GM21390 (cell line): ENCODE measurements around the gene PDE4D.
"Not testable (repeated sequence)": the region's sequence is repeated elsewhere in the genome, so short reads cannot be mapped to it uniquely, and the experiment has no call there.

Experiments used
- ATAC-seq: cut with Tn5 transposase; IDR thresholded peaks from one replicate; pipeline ENCODE4 v1.9.1; 2021; ENCODE audit not compliant: unreplicated experiment

The PDE4D gene

DNA sequence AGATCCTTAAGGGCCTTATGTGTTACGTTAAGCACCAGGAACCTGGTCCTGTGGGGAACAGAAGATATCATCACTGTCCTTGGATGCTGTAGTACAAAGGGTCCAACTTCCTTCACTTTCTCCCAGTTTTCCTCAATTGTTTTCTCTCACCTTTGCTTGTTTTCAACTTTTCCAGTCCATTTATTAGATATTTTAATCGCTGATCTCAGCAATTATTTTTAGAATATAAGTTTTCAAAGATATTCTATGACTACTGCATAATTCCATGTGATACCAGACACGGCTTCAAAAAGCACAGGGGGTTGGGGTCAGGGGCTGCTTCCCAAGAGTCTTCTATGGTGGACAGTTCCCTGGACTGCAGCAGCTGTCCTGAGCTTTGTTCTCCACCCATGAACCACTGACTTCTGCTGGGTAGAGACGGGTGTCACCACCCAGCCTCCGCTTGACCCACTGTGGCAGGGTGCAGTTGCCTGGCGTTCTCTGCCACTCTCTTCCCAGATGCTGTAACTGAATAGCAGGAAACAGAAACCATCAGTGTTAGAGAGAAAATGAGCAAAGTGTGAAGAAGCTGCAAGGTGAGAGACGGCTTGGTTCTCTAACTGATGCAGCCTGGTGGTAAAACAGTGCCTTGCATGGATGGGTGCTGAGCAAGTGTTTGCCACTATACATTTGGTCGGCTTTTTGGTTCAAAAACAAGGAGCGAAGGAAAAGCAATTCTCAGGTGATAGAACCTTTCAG is 927.7 kb downstream of the PDE4D start:
- ATAC-seq, result no peak

DNA sequence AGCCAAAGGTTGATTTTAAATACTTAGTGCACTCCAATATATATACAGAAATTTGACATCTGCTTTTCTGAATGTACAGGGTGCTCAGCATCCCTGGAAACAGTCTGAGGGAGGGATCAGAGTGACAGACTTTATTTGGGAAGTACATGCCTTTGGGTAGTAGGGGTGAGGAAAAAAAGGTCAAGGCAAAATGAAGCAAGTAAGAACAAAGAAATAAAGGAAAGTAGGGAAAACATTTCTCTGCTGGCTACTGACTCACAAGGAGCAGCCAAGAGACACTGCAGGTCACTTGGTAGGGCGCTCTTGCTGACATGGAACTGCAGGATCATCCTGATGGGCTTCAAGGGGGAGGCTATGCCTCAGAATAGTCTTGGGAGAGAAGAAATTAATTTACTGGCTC is 929.7 kb downstream of the PDE4D start:
- ATAC-seq, result no peak

DNA sequence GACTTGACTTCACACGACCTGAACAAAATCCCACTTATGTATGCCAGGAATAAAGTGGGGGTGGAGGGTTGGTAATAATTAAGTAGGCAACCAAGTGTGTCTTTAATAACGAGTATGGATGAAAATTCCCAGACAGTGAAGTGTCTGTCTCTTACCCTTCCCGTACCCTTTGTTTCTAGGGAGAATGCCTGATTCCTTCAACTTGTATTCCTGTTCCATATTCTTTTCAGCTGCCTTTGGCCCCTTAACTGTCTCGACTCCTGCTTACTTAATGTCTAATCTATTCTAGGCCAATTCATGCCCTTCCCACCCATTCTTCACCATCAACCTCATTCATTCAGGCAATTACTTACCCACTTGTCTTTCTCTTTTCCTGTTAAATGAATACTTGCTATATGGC is 930.2 kb downstream of the PDE4D start:
- ATAC-seq, result no peak

DNA sequence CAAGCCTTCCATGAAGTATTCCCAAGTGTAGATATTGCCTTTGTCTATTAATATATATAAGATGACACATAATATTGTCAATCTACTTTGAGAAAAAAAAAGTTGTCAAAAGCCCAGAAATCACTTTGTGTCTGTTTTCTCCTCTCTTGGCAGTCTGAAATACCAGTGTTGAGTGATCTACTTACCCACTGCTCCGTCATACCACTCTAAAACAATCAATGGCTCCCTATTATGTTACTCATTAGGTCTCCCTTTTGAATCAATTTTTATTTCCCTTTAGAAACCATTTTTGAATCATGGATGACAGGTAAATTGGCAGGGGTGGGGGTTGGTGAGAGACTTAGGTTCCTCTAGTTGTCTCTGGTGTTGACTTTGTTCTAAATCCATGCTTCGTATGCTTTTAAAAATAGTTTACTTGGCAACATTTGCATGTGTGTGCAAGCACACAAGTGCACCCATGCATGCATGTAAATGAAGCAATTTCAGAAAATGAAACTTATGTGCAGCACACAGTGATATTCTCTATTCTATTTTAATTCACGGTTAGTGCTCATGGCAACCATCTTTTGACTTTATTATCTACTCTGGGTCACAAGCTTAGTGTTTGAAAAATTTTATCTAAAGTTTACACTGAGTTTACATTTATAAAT is 931.8 kb downstream of the PDE4D start:
- ATAC-seq, result peak; percentile 92

DNA sequence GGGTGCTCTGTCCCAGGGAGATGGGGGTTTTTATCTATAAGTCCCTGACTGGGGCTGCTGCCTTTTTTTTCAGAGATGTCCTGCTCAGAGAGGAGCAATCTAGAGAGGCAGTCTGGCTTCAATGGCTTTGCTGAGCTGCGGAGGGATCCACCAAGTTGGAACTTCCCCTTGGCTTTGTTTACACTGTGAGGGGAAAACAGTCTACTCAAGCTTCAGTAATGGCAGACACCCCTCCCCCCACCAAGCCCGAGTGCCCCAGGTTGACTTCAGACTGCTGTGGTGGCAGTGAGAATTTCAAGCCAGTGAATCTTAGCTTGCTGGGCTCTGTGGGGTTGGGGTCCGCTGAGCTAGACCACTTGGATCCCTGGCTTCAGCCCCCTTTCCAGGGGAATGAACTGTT is 934.8 kb downstream of the PDE4D start:
- no peak for ATAC-seq

DNA sequence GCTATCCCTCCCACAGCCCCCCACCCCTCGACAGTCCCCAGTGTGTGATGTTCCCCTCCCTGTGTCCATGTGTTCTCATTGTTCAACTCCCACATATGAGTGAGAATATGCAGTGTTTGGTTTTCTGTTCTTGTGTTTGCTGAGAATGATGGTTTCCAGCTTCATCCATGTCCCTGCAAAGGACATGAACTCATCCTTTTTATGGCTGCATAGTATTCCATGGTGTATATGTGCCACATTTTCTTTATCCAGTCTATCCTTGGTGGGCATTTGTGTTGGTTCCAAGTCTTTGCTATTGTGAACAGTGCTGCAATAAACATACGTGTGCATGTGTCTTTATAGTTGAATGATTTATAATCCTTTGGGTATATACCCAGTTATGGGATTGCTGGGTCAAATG is 940.3 kb downstream of the PDE4D start:
- not testable (repeated sequence) for ATAC-seq

DNA sequence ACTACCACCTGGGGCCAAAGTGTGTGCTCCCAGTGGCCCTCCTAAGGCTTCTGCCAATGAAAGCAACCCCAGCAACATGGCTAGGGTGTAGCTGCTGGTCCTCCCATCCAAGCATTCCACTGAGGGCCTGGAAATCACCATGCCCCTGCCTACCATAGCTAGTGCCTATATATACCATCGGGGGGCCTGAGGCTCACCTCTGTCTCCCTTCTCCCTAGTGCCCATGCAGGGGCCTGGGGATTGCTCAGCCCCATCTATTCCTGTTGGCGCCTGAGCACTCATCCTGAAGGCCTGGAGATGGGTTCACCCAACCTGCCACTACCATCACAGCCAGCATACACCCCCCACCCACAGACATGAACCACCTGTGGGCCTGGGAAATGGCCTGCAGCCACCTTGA is 943.3 kb downstream of the PDE4D start:
- no peak for ATAC-seq

DNA sequence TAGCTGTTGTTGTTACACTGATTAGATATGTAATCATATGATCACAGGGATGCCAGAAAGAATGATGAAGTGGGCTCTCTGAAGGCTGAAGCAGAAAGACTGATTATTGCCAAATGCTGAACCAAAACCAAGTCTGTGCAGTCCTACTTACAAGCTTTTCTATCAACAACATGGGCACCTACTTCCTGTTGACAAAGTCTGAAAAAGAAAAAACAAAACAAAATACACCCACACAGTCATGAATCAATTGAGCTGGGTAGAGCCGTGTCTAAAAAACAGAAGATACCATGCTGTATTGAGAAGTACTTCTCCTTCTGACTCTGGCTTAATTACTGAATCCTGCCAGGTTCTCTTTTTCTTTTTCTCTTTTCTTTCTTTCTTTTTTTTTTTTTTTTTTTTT is 947.3 kb downstream of the PDE4D start:
- ATAC-seq, result no peak

DNA sequence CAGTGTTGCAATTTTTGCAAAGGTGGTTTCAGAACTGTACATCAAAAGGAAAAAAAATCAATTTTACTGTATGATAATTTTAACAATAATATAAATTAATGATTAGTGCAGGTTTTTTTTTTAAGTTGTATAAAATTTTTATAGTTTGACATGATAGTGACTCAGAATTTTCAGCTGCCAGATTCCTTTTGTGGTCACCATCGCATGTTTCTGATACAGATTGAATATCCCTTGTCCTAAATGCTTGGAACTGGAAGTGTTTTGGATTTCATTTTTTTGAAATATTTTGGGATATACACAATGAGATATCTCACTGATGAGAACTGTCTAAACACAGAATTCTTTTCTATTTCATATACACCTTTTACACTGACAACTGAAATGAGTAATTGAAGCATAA is 949.3 kb downstream of the PDE4D start:
- ATAC-seq, result no peak

DNA sequence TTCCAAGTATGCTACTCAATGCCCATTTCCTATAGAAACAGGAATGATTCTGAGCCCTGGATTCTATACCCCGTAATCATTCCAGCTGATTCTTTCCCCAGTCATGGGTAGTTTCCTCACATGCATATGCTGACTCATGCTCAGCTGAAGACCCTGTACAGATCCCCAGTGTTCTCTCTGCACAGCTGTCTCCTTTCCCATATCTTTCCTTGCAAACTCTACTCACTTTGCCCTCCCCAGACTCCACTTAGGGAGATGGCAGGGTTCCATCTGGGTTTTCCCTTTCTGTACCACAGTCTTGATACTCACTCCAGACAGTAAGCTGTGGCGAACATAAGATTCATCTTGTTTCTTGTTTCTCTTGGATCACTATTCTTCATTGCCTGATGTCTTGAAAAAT is 953.1 kb downstream of the PDE4D start:
- ATAC-seq, result no peak

DNA sequence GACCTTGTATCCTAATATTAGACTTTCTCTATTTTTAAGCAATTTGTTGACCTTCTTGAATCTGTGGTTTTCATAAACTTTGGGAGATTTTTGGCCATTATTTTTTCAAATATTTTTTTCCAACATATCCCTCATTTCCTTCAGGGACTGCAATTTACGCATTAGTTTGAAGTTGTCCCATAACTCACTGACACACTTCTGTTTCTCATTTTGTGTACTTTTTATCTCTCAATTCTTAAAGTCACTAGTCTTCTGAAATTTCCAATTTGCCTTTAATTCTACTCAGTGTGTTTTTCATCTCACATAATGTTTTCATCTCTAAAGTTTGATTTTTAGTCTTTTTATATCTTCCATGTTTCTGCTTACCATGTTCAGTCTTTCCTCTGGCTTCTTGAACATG is 953.9 kb downstream of the PDE4D start:
- ATAC-seq, result no peak

DNA sequence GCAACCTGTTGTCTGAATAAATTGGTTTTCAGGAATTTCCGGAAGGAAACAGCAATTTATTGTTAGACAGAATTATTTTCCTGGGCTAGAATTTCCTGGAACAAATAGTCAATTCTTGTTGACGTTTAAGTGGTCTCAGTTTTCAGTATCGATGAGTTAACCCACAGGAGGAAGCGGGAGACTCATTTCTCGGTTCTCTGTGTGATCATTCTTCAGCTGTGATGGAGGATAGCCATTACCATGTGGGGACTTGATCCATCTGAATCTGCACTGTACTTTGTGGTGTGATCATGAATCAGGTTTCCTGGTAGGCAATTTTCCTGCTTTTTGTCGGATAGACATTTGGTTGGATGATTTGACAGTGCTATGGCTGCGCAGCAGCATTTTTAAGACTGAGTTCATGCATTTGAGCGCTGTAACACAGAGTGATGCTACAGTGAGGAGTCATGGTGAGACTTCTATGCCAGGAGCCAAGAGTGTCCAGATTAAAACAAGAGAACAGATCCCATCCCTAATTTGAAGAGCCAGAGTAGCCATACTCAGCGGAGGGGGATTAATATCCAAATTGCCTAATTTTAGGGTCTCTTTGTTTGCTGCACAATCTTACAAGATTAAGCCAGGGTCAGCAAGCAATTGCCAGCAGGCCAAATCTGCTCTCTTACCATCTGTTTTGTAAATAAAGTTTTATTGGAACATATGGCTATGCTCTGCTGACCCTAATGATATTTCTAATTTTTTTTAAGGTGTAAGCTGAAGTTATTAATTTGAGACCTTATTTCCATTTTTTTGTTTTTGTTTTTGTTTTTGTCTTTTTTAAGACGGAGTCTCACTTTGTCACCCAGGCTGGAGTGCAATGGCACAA is 954.7 kb downstream of the PDE4D start:
- ATAC-seq, result no peak

DNA sequence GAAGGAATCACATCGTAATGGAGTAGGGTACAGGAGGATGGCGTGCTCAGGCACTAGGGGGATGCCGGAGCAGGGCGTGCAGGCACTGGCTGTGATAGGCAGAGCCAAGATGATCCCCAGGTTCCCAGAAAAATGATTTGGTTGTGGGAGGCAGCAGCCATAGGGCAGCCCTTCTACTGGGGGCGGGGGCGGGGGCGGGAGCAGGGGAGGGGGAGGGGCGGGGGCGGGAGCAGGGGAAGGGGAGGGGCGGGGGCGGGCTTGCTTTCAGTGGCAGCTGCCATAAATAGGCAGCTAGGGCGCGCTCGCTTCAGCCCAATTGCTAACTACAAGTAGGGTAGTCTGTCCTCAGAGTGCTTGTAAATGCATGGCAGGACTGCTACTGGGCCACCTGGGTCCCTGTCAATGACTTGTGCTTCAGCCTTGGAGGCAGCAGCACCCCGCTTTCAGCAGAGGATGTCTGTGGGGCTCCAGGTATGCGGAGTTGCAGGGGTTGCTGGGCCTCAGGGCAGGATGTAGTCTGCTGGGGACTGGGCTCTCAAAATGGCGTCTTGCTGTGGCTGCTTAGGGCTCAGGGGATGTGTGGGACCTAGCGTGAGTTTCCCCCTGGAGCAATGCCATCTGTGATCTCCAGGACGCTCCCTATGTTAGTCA is 956.4 kb downstream of the PDE4D start:
- no peak for ATAC-seq

DNA sequence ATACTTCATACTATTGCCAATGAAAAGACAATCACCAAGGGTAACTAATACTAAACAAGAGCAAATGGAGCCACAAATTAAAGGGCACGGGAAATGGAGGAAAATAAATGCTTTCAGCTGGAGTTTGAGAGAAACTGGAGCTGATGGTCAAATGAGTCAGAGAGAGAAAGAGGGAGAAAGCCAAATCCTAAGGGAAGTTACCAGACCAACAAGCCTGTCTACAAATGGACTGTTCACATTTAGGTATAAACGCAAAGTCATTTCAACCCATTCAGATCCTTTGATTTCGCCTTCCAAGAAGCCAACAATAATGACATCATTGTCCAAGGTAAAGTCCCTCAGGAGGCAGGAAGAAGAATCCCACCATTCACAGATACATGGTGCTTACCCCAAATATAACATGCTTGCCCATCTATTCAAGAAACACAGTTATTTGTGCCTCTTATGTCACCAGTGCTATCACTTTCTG is 958.9 kb downstream of the PDE4D start:
- no peak for ATAC-seq

DNA sequence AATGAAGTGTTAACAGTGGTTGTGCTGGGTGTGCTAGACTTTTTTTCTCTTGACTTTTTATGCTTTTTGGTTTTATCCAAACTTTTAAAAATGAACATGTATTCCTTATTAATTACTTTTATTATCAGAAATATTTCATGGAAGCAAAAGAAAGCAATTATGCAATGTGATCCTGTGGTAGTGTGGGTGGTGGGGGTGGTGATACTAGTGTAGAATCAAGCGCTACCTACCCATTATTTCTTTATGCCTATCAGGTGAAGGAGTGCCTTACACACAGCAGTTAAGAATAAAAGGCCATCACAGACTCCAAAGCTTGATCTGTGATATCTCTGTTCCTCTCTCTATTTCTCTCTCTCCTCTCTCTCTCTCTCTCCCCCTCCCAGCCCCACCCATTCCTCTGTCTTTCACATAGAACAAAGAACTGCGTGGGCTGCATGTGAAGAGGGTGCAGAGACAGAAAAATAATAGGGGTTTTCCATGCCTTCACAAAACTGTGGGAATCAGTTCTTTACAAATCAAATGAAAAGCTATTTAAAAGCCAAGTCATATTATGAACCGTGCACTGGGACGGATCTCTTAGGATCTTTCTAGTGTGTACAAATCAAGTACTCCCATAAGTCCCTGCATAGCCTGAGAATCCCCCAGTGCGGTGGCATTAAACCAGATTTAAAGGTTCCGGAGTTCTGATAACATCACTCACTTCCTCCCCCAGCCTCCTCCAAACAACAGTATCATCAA is 959.5 kb downstream of the PDE4D start:
- no peak for ATAC-seq

DNA sequence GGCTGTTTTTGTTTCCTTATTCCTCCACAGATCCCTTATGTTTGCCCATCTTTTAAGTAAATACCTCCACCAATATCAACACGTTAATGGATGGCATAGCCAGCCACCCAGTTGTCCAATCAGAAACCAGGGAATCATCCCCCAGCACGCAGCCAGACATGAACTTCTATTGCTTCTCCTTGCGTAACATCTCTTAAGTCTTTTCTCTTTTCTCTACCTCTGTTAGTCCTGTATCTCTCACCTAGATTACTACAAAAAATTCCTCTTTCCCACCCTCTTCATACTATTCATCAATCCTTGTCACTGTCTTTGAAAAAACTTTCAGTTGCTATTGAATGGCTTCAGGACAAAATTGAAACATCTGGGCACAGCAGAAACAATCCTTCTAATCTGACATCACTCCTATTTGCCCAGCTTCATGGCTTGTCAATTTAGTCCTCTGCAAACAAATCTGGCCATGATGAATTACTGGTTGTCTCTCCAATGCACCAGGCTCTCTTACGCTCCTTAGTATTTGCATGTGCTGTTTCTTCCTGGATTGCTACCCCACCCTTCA is 961.4 kb downstream of the PDE4D start:
- ATAC-seq, result no peak

DNA sequence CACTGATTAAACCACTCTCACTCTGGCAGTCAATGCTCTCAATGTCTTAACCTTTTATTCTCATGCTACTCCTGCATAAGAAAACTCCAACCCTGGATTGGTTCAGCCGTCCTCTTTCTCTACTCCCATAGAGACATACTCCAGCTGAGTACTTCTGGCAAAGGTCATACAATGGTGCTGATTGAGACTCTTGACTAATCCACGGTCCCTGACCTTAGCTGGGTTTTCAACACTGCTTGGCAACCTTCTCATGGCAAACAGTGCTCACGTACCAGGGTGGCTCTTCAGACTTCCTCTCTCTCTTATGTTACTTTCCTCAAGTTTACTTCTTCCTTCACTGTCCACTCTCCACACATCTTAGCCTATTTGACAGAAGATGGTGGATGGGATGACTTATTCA is 963.0 kb downstream of the PDE4D start:
- ATAC-seq, result no peak

DNA sequence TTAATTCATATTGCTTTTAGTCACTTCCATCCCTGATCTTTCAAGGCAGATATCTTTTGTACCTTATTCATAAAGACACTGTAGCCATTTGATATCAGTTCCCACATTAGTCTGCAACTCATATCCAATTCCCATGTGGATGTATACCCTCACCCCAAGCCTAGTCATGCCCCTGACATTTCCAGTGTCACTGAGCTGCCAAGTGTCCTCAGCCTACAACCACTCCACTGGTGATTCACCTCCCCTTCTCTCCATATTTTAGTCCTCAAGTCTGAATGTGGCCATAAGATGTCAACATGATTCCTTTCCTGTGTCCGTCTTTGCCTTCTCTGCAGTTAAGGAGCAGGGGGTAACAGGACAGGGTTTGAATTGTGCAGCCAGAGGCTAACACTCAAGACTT is 963.8 kb downstream of the PDE4D start:
- ATAC-seq, result no peak

DNA sequence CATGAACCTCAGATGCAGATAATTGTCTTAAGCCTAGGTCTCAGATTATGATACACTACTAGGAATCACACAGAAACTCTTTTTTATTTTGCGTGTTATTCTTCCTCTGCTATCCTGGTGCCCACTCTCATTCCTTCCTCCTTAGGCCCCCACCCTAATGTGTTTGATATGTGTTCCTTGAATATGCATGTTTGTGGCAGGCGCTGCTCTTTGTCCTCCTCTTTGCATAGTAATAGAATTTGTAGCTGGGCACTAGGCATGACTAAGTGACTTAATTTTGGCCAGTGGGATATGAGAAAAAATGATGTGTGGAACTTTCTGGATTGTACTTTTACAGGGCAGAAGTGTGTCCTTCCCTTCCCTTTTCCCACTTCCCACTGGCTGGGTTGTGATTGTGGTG is 965.6 kb downstream of the PDE4D start:
- no peak for ATAC-seq

DNA sequence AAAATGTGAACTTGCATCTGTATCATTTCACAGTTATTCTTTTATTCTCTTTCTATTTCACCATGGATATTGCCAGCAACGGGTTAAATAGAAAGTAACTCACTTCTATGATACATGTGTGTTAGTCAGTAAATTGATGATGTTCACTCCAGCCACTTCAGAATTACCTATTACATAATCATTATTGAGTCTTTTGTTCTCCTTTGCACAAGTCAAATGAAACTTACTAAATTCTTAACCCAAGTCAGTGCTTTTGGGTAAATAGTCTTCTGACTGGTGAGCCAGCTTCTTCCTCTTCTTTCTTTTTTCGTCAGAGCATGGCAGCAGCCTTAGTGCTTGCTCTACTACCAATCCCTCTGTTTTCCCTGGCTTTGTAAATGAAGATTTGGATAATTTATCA is 966.3 kb downstream of the PDE4D start:
- ATAC-seq, result no peak
